GM23248 (cell line): ENCODE results near the gene SHH. TPM values are rescaled to one million over a fixed set of nuclear protein-coding genes. Genes with fewer than 3 reads are reported as not detected.

Experiments used
- DNase-seq: peaks from one replicate; pipeline ENCODE4 v3.0.0-alpha.2; 2015
- H2AFZ ChIP-seq: fragments of 200-600 bp; sonication (generic); 2 replicates; pipeline ENCODE4 v1.6.1; 2016; ENCODE audit warnings: antibody characterized with exemption
- H3F3A ChIP-seq: fragments of 200-600 bp; sonication (generic); 2 replicates; pipeline ENCODE4 v1.6.1; 2016; ENCODE audit warnings: mild to moderate bottlenecking, antibody characterized with exemption, mixed run types; ENCODE audit not compliant: insufficient read depth
- H3K27ac ChIP-seq: fragments of 200-600 bp; sonication (generic); 2 replicates; pipeline ENCODE4 v1.5.1; 2016; ENCODE audit warnings: mild to moderate bottlenecking
- H3K27me3 ChIP-seq: fragments of 200-600 bp; sonication (generic); replicated peaks from 2 replicates; pipeline ENCODE4 v1.6.1; 2016; ENCODE audit warnings: mild to moderate bottlenecking; ENCODE audit not compliant: insufficient read depth
- H3K36me3 ChIP-seq: fragments of 200-600 bp; sonication (generic); 2 replicates; pipeline ENCODE4 v1.6.1; 2016; ENCODE audit warnings: low read depth, mild to moderate bottlenecking
- H3K4me1 ChIP-seq: fragments of 200-600 bp; sonication (generic); 2 replicates; pipeline ENCODE4 v1.6.1; 2016; ENCODE audit warnings: mild to moderate bottlenecking; ENCODE audit not compliant: insufficient read depth
- H3K4me2 ChIP-seq: fragments of 200-600 bp; sonication (generic); one replicate; pipeline ENCODE4 v1.6.1; 2016; ENCODE audit warnings: mild to moderate bottlenecking; ENCODE audit not compliant: unreplicated experiment
- H3K4me3 ChIP-seq: fragments of 200-600 bp; sonication (generic); 2 replicates; pipeline ENCODE4 v1.5.1; 2016; ENCODE audit warnings: mild to moderate bottlenecking
- H3K79me2 ChIP-seq: fragments of 200-600 bp; sonication (generic); 2 replicates; pipeline ENCODE4 v1.6.1; 2016; ENCODE audit warnings: mild to moderate bottlenecking; ENCODE audit not compliant: insufficient read depth
- H3K9ac ChIP-seq: fragments of 200-600 bp; sonication (generic); 2 replicates; pipeline ENCODE4 v1.6.1; 2016; ENCODE audit warnings: mild to moderate bottlenecking
- H3K9me2 ChIP-seq: fragments of 200-600 bp; sonication (generic); 2 replicates; pipeline ENCODE4 v1.6.1; 2016; ENCODE audit warnings: mixed run types, mild to moderate bottlenecking, moderate library complexity; ENCODE audit not compliant: insufficient read depth
- H3K9me3 ChIP-seq: fragments of 200-600 bp; sonication (generic); one replicate; pipeline ENCODE4 v1.6.1; 2017; ENCODE audit warnings: low read depth
- H4K20me1 ChIP-seq: fragments of 200-600 bp; sonication (generic); 2 replicates; pipeline ENCODE4 v1.6.0; 2016; ENCODE audit not compliant: insufficient read depth
- EZH2 ChIP-seq: fragments of 200-600 bp; sonication (generic); IDR thresholded peaks from 2 replicates; pipeline ENCODE4 v1.6.1; 2018; ENCODE audit warnings: antibody characterized with exemption, mild to moderate bottlenecking; ENCODE audit not compliant: insufficient read depth, poor library complexity, severe bottlenecking
- EZH2phosphoT487 ChIP-seq: fragments of 200-600 bp; sonication (generic); IDR thresholded peaks from 2 replicates; pipeline ENCODE4 v1.6.1; 2018; ENCODE audit warnings: antibody characterized with exemption, moderate library complexity, mild to moderate bottlenecking, low read depth; ENCODE audit not compliant: insufficient read depth
- WGBS, 2 experiments: methylation state at CpG; one replicate each; pipeline ENCODE4 v1.1.6; 2015 to 2017; ENCODE audit warnings: low lambda C conversion rate in 2 of 2, low coverage in 1 of 2; ENCODE audit errors: missing lambda C conversion rate in 2 of 2; 5-methylcytosine and 5-hydroxymethylcytosine counted together
- in situ Hi-C: fragments of 300-500 bp; cut with MboI; formaldehyde crosslinking; loops from 2 replicates; pipeline ENCODE4 v1.15.0; 2020
- polyA plus RNA-seq: library from polyadenylated mRNA; unstranded; fragments of >200 nt; fragmentation: Nextera tagmentation; extraction: Ambion mirVana; gene quantifications from 2 replicates; pipeline ENCODE4 v1.2.1, GENCODE V29; 2016
- total RNA-seq: library from RNA; depleted of rRNA; stranded (reverse); fragments of >200 nt; shearing (Covaris generic); gene quantifications from 2 replicates; pipeline ENCODE4 v1.2.3, GENCODE V29; 2014

Gene SHH
- total and polyA plus RNA-seq, 2 experiments from 2014 or later, result not detected

DNA sequence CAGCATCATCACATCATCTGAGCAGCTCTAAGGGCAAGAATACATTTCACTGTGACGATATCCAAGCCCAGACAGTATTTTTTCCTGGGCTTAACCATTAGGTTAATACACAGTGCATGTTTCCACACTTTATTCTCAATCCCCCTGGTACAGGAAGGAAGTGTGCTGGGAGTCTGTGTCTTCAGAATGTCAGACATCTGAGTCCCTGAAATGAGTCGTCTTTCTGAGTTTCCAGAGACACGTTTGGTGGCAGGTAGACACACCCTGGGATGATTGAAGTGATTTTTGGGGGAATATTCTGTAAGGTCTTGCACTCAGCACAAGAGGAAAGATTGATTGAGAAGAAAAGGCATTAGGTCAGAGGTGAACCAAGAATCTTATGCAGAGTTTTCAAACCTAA is 13.1 kb upstream of the SHH start:
- no peak for DNase-seq
- H3K4me3 ChIP-seq, result no peak overlapping the region
- no peaks in the 10 kb centered on the region for H3K4me1 ChIP-seq
- in situ Hi-C loops, result no loop called here
- no peaks in the 10 kb centered on the region for H4K20me1 ChIP-seq
- no peaks in the 10 kb centered on the region for H3F3A ChIP-seq
- TF ChIP-seq EZH2 (no peak), EZH2phosphoT487 (no peak)
- H3K79me2 ChIP-seq, result no peaks in the 10 kb centered on the region
- no peaks in the 10 kb centered on the region for H3K36me3 ChIP-seq
- H3K4me2 ChIP-seq, result no peak overlapping the region
- H3K27ac ChIP-seq, result no peak overlapping the region
- WGBS, 2 experiments, result 2 to 5% methylated on average over 3 of the region's 3 CpGs
- H3K9me3 ChIP-seq, result no peaks in the 10 kb centered on the region
- H3K9me2 ChIP-seq, result no peaks in the 10 kb centered on the region
- no peak overlapping the region for H2AFZ ChIP-seq
- H3K9ac ChIP-seq, result no peak overlapping the region
- peaks cover 14% of the 10 kb centered on the region; the same call in 1 of the 2 replicates for H3K27me3 ChIP-seq

DNA sequence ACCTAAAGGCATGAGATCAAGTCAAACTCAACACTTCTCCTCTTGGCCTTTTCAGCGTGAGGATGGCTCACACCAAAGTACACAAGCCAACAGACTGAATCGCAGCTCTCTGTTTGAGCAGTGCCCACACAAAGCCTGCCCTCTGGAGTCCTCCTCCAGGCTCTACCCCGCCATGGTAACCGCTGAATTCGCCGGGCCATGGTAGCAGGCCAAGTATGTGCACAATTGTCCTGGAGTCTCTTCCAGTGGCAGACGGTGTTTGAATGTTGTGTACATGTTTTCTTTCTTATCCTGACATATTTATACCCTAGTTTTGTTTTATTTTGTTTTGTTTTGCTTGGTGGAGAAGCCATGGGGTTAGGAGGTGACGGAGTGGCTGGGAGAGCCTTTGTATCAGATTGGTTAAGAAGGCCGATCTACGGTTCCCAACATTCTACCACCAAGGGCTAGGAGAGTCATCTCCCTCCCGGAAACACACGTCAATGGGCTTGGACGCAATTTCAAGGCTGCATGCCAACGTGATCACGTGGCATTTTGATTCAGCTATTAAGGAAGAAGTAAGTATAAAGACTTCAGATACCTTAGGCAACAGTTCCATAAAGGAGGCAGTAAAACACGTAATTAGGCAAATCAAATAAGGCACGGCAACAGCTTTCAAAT is 12.1 kb upstream of the SHH start:
- TF ChIP-seq EZH2phosphoT487 (no peak), EZH2 (no peak)
- Histone ChIP-seq H2AFZ (no peak overlapping the region), H3K36me3 (no peaks in the 10 kb centered on the region), H3K9me3 (no peaks in the 10 kb centered on the region), H3K4me2 (no peak overlapping the region), H3K4me1 (no peaks in the 10 kb centered on the region), H3K9me2 (no peaks in the 10 kb centered on the region), H3K4me3 (no peak overlapping the region), H3K27me3 (peaks cover 14% of the 10 kb centered on the region; the same call in 1 of the 2 replicates), H3K27ac (no peak overlapping the region), H4K20me1 (no peaks in the 10 kb centered on the region), H3F3A (no peaks in the 10 kb centered on the region), H3K9ac (no peak overlapping the region), H3K79me2 (no peaks in the 10 kb centered on the region)
- no peak for DNase-seq
- in situ Hi-C loops, result no loop called here
- 39 to 41% methylated on average over 17 of the region's 17 CpGs for WGBS, 2 experiments

DNA sequence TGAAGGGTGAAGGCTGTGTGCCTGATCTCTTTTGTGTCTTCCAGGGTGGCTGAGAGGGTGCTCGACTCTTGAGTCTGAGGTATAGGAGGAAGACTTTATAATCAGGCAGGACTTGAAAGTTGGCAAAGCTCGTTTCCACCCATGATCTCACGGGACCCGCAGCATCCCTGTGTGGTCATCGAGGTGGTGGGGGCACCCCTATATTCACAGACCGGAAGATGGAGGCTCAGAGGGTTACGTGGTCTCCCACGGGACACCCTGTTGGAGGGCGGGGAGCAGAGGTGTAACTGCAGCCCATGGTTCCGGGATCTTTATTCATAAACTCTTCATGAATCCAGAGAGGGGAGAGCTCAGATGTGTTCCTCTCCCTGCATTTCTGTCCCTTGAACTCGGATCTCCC is 9.6 kb upstream of the SHH start:
- H3K79me2 ChIP-seq, result no peaks in the 10 kb centered on the region
- 44 to 45% methylated on average over 11 of the region's 11 CpGs for WGBS, 2 experiments

DNA sequence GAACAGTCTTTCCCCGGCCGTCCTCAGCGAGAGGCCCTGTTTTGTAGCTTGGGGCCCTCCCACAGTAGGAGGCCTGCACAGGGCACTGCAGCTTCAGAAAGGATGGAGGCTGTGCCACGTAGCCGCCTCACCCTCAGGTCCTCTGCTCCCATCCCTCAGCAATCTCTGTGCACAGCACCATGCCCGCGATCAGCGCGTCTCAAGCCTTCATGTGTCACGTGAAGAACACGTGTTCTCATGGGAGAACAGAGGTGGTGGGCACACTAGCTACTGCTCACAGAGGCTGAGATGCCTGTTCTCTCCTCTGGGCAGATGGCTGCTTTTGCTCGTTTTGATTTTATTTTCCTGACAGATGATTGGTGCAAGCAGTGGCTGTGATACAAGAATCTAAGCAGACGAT is 8.5 kb upstream of the SHH start:
- no peaks in the 10 kb centered on the region for H3K9me3 ChIP-seq

More for the DNA sequence above, 9.6 kb upstream of the SHH start:
- no peaks in the 10 kb centered on the region for H3K9me2 ChIP-seq
- H3K27ac ChIP-seq, result no peak overlapping the region
- H3K4me2 ChIP-seq, result no peak overlapping the region
- no peaks in the 10 kb centered on the region for H3K4me1 ChIP-seq
- H4K20me1 ChIP-seq, result no peaks in the 10 kb centered on the region
- in situ Hi-C loops, result no loop called here
- no peak overlapping the region for H2AFZ ChIP-seq
- no peak for DNase-seq
- H3K27me3 ChIP-seq, result peaks cover 20% of the 10 kb centered on the region
- TF ChIP-seq EZH2 (no peak), EZH2phosphoT487 (no peak)
- H3K4me3 ChIP-seq, result no peak overlapping the region
- H3F3A ChIP-seq, result no peaks in the 10 kb centered on the region
- H3K9me3 ChIP-seq, result no peaks in the 10 kb centered on the region
- no peak overlapping the region for H3K9ac ChIP-seq
- no peaks in the 10 kb centered on the region for H3K36me3 ChIP-seq

More for the DNA sequence above, 8.5 kb upstream of the SHH start:
- Histone ChIP-seq H3F3A (no peaks in the 10 kb centered on the region), H3K4me1 (no peaks in the 10 kb centered on the region), H3K79me2 (no peaks in the 10 kb centered on the region), H3K9me2 (no peaks in the 10 kb centered on the region), H2AFZ (no peak overlapping the region), H3K36me3 (no peaks in the 10 kb centered on the region), H3K9ac (no peak overlapping the region), H3K27ac (no peak overlapping the region), H4K20me1 (no peaks in the 10 kb centered on the region), H3K27me3 (peaks cover 21% of the 10 kb centered on the region), H3K4me3 (no peak overlapping the region), H3K4me2 (no peak overlapping the region)
- TF ChIP-seq EZH2phosphoT487 (no peak), EZH2 (no peak)
- 44 to 57% methylated on average over 13 of the region's 13 CpGs for WGBS, 2 experiments
- in situ Hi-C loops, result no loop called here
- DNase-seq, result no peak
